IPS-NIHi7 (cell line): ENCODE results near the gene SPATC1L.
A peak's percentile ranks its signal among the peaks of the same experiment; 100 is the strongest.

Experiments
- DNase-seq: peaks from one replicate; pipeline ENCODE4 v3.0.0; 2012; ENCODE audit warnings: mixed read lengths; ENCODE audit errors: extremely low spot score

The SPATC1L gene

DNA sequence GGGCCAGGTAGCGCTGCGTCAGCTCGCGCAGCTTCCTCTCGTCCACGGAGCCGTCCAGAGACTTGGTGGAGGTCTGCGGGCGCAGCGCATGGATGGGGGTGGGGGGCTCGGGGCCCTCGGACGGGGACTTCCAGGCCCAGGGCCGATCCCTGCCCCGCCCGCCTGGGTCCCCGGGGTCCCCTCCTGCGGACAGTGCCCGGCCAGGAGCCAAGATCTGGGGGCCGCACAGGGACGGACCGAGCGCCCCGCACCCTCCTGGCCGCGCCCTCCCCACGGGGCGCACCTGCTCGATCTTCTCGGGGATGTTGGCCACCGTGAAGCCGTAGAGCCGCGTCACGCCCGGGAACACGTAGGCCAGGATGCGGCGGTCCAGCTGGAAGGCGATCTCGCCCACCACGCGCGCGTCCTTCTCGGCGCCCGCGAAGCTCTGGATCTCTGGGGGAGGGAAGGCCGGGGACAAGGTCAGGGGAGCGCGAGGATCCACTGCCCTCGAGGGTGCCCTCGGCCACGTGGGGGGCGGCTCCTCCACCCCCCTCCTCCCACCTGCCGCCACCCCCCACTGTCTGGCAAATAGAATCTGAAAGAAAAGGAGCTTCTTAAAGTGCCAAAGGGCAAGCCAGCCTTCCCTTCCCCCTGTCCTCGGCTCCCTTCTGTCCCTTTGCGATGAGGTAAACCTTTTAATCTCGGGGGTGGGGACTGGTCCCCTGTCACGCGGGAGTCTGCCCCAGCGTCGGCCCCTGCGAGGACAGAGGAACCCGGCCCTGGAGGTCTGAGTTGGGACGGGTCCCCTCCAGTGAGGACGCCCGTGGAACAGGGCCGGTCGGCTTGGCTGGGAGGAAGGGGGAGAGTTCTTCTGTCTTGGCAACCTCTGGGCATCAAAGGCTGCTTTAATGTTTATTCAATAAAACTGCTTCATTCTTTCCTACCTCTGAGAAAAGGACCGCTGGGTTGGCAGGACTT is 22.3 kb downstream of the SPATC1L start:
- DNase-seq, result no peak

DNA sequence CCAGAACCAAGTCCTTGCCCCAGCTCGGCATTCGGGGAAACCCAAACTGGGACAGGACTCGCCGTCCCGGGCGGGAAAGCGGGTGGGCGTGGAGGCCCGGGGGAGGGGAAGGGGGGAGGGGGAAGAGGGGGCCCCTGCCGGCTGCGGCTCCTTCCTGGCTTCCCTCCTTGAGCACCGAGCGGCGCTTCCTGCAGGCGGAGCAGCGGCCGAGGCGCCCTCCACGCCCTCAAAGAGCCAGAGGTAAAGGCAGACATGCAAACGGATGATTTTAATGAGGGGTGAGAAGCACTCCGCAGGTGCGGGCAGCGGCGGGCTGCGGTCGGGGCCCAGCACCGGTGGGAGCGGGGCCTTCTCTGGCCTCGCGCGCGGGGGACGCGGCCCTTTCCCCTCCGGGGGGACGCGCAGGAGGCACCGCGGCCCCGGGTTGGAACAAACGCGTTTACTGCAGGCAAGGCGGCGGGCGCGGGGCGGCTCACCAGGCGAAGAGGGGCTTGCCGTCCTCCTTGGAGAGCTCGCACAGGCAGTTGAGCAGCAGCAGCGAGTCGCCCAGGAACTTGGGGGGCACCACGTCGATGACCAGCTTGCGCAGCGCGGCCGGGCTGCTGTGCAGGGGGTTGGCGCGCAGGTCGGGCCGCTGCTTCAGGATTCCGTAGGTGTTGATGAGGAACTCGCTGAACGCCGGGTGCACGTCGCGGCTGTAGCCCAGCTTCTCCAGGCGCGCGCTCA is 23.2 kb downstream of the SPATC1L start:
- DNase-seq, result no peak

DNA sequence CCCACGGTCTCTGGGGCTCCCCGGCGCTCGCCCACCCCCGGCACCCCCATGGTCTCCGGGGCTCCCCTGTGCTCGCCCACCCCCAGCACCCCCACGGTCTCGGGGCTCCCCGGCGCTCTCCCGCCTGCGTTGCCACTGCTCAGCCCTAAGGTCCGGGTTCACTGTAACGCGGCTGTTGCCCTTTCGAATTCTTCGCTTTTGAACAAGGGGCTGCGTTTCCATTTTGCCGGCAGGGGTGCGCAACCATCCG is 23.7 kb downstream of the SPATC1L start:
- no peak for DNase-seq

- no peak for DNase-seq
Measured at GRCh38 chr21:46159841-46160656, 24.2 kb downstream of the SPATC1L start.

DNA sequence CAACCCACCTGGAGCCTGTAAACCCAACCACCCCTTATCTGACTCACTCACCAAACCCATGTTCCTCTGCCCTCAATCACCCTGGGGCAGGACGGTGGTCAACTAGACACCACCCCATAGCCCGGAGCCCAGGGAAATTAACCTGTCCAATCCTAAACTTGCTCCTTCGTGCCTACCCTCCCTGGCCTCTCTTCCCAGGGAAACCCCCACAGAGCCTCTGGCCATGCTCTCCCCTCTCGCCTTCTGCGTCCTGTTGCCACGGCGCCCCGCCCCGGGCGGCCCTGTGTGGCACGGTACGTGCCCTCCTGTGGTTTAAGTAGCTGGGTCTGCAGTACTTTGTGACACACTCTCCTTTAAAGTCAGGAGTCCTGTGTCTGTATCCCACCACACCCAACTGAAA is 24.9 kb downstream of the SPATC1L start:
- DNase-seq, result no peak

DNA sequence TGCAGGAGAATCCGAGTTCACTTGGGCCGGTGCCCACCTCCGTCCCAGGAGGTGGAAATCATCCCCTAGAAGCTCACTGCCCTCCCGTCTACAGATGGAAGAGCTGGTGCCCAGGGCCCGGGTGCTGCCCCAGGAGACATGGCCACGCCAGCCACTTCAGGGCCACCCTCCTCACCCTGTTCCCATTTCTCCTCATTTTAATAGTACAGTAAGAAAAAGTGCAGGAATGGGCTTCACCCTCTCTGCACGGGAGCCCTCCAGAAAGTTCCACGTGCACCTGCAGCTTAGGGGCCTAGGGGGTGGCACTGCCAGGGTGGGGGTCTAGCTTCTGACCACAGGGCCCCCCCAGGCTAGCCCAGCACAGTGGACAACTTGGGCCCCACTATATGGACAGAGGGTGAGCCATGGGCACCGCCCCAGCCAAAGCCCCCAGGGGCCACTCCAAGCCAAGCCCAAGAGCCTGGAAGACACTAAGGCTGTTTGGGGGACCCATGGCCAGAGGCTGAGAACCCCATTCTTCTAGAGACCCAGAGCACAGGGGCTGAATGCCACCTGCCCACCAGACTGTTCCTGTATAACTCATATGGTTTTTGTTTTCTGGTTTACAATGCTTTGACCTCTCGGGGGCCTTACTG is 25.5 kb downstream of the SPATC1L start:
- no peak for DNase-seq

- DNase-seq, result no peak
Measured at GRCh38 chr21:46157987-46158451, 26.2 kb downstream of the SPATC1L start.

- DNase-seq, result no peak
Measured at GRCh38 chr21:46157396-46157986, 26.8 kb downstream of the SPATC1L start.

DNA sequence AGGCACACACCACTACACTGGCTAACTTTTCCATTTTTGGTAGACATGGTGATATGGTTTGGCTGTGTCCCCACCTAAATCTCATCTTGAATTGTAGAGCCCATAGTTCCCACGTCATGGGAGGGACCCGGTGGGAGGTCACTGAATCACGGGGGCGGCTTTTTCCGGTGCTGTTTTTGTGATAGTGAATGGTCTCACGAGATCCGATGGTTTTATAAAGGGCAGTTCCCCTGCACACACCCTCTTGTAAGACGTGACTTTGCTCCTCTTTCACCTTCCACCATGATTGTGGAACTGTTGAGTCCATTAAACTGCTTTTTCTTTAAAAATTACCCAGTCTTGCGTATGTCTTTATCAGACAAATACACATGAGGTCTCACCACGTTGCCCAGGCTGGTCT is 27.6 kb downstream of the SPATC1L start:
- DNase-seq, result no peak

GRCh38 chr21:46156378-46156645 is 27.9 kb downstream of the SPATC1L start:
- no peak for DNase-seq

DNA sequence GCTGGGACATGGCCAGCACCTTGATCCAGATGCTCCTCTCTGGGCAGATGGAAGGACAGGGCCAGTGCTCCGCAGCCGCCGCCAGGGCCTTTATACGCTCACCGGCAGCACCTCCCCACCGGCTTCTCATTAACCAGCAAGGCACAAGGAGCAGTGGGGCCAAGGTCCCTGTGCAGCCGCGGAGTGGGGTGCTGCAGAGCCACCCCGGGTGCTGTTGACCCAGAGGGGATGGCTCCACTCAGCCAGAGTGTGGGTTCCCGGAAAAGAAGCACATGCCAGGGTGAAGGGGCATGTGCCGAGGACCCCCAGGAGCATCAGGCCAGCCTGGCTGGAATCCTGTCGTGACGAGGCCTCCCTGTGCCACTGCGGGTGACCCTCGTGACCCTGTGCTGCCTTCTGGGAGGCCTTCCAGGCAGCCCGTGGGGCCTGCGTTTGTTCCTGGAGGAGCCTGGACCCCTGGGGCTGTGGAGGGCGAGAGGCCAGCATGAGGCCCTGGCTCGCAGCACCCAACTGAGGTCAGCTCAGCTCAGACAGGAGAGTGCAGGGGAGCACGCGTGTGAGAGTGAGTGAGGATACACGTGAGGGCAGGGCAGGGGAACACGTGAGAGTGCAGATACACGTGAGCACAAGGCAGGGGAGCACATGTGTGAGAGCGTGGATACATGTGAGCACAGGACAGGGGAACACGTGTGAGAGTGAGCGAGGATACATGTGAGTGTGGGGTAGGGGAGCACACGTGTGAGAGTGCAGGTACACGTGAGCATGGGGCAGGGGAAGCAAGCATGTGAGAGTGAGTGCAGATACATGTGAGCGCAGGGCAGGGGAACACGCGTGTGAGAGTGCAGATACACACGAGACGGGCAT is 28.5 kb downstream of the SPATC1L start, which contains the start of gene FTCD:
TSS of gene FTCD (minus strand) at position 66 of the 864 bp plus-strand sequence. CDS start at position 10, 56 bp downstream.
- no peak for DNase-seq

GRCh38 chr21:46154955-46155513 is 29.2 kb downstream of the SPATC1L start:
- DNase-seq, result no peak

GRCh38 chr21:46154155-46154954 is 29.9 kb downstream of the SPATC1L start:
- no peak for DNase-seq

GRCh38 chr21:46153247-46154154 is 30.8 kb downstream of the SPATC1L start:
- peak; percentile 91 for DNase-seq

GRCh38 chr21:46152927-46153246 is 31.4 kb downstream of the SPATC1L start:
- no peak for DNase-seq

DNA sequence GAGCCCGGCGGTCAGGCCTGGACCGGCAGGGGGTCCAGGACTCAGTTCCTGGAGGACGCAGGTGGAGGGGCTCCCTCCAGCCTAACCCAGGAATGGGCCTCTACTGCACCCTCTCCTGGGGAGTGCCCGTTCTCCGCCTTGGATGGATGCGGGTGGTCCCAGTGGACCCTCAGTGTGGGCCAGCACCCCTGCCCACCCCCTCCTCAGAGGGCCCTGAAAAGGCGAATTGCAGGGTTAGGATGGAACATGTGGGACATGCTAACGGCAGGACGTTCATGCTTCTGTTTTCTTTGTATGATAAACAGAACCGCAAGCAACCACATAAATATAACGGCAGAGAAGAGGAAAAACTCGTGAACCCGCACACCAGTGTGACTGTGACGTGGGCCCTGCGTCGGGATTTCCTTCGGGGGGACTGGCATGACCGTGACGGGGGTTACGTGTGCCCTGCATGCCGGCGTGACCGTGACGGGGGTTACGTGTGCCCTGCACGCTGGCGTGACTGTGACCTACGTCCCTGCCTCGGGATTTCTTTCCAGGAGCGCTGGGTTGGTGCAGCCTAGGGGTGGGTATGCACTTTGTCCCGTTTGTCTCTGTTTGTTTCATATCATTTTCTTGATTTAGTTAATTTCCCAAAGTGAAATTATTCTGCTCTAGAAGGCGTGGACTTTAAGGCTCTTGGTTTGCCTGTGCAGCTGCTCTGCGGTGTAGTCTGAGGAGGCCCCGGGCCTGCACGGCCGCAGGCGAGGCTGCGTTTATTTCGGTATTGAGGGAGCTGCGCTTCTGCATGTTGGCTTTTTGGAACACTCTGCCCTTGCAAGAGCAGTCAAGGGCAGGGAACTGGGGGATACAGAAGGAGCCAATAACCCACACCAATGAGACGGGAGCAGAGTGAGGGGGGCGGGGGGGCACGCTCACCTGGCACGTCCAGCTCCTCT is 32.0 kb downstream of the SPATC1L start:
- no peak for DNase-seq

GRCh38 chr21:46151261-46151988 is 32.8 kb downstream of the SPATC1L start:
- DNase-seq, result no peak
